NCI-H1092 (cell line): Measurements from ENCODE around the gene NLGN1.

Experiments used
- DNase-seq: peaks from one replicate; lab custom pipeline; 2025; lab: John Stamatoyannopoulos, UW

Gene NLGN1

DNA sequence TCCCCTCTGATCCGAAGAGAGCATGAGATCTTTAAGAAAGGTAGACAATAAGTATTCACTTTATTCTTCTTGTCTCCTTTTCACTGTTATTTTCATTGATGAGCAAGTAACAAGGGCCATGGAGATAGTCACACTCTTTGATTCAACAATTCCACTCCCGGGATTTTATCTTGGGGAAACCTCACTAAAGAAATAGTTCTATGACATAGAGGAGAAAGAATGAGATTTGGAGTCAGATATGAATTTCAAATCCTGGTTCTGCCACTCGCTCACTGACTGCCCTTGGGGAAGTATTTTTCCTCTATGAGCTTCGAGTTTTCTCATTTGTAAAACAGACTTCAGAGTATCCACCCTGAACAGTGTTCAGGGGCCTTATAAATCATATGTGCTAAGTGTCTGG, 514.6 kb downstream of the NLGN1 start:
- DNase-seq = no peak

- DNase-seq = no peak
Measured at GRCh38 chr3:173913397-173913796, 515.9 kb downstream of the NLGN1 start.

- DNase-seq = no peak
Measured at GRCh38 chr3:173913974-173914421, 516.5 kb downstream of the NLGN1 start.

- no peak for DNase-seq
Measured at GRCh38 chr3:173916799-173917198, 519.3 kb downstream of the NLGN1 start.

DNA sequence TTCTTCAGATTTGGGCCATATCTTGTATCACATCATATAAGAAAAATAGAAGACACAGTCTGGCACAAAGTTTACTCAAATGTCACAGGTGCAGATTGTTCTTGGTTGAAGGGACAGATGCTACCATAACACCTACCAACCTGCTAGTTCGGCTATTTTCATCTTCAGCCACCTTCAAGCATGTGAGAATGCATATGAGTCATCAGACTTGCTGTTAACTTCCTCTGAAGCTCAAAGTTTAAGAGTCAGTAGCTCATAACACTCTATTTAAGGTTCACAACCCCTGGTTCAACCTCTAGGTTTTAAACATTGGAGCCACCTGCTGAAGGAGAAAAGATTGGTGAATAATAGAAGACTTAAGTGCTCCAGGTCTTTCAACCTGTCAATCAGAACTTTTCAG, 522.8 kb downstream of the NLGN1 start:
- no peak for DNase-seq

GRCh38 chr3:173921732-173922131, 524.2 kb downstream of the NLGN1 start:
- no peak for DNase-seq

- DNase-seq = no peak
Measured at GRCh38 chr3:173923204-173923603, 525.7 kb downstream of the NLGN1 start.

DNA sequence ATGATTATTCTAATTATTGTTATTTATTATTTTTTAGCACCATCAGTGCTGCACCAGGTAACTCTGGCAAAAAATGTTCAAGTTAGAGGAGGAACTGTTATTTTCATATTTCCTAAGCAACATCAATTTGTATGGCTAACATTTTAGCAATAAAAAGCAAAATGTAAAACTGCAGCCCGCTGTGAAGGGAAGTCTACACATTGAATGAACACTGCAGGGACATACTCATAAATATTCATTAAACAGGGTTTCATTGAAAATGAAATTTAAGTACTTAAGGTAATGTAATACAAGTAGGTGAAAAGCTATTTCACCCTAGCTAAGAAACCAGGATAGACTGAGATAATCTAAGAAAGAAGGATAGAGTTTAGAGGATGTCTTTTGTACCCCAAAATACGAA, 532.7 kb downstream of the NLGN1 start:
- DNase-seq = no peak

- no peak for DNase-seq
Measured at GRCh38 chr3:173932624-173933023, 535.1 kb downstream of the NLGN1 start.

- DNase-seq = no peak
Measured at GRCh38 chr3:173933113-173933512, 535.6 kb downstream of the NLGN1 start.

DNA sequence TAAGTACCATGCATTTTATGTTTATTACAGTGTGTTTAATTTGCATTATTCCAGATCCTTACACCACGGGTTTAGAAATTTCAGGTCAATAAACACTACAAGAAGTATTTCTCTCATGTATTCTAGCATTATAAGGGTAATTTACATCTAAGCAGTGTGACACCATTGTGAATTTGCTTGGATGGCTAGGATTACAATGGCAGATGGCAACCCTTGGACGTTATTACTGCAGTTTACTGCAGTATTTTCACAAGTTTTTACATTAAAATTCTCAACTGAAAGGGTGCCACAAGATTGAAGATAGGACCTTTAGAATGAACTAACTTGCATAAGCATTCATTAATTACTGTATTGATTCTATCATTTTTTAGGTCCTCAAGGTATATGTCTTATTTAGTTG, 538.8 kb downstream of the NLGN1 start:
- DNase-seq = no peak

DNA sequence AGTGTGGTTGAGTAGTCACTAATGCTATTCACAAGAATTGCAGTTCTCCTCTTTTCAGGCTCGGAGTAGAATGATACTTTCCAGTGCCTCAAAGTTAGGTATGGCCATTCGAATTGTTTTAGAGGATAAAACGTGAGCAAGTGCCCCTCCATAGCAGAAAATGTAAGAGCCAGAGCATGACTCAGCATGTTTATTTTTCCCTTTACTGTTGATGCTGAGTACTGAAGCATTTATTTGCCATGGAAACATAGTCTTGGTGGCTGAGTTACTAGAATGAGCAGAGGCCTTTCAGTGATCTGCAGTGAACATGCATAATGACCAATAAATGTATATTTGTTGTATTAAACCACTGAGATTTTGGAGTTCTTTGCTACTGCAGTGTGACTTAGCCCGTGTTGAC, 540.6 kb downstream of the NLGN1 start:
- no peak for DNase-seq

DNA sequence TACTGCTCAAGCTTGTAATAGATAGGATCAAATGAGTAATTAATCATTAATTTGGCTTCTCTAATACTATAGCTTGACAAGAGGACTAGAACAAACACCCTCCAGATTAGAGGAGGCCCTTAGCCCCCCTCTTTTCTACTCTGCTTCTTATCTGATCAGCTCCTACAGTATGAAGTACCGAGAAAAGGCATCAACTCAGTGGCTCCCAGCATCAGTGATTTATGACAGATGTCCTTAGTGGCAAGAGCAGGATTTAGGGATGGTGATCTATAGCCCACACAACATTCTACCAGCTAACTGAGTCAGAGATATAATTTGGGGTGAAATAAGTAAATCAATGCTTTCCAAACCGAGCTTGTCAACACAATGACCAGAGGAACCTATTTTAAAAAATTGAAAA, 541.1 kb downstream of the NLGN1 start:
- no peak for DNase-seq

DNA sequence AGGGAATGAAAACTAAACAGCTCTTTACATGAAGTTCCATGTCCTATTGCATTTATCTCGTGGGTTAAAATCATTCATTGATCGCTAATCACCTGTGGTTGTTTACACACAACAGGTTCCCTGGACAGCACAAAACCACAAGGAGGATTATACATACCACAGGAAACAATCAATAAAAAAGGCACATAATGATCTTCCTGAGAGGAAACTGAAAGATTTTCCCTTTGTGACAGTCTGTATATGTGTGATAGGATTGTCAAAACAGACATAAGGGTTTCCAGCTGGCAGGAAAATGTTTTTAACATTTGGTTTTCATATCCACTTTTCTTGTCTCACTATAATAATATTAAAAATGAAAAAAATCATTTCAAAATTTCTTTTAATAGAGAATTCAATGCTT, 541.8 kb downstream of the NLGN1 start:
- no peak for DNase-seq

DNA sequence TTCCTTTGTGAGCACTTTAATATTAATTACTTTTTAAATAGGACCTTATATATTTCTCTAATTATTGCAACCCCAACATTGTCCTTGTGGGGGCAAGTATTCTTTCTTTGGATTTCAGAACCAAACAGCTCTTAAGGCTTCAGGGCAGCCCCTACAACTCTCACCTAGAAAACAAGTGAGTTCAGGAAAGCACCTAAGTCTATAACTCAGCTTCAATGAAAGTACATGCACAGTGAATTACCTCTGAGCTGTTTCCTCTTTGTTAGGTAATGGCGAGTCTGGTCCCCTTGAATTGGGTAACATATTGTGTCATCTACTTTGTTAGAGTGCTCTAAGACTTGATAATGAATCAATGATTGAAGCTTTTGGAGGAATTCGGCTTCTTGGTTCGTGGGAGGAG, 545.7 kb downstream of the NLGN1 start:
- DNase-seq = no peak

DNA sequence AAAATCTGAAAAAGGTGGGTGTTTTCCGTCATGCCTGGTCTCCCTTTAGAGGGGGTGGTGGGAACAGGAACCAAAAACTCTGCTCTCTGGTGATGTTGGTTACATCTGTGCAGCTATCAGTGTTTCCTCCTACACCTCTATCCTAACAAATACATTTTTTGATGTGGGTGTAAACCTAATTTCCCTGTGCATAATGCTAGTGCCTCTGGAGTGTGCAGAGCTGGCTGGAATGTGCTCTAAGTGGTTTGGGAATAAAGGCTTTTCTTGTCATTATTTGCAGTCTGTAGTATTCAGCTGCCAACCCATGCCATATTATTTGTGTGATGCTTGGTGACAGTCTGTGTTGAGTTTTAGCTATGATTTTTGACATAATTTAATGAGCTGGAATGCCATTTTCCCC, 547.6 kb downstream of the NLGN1 start:
- no peak for DNase-seq

- DNase-seq = no peak
Measured at GRCh38 chr3:173945806-173946205, 548.3 kb downstream of the NLGN1 start.

- DNase-seq = no peak
Measured at GRCh38 chr3:173954647-173955046, 557.1 kb downstream of the NLGN1 start.

DNA sequence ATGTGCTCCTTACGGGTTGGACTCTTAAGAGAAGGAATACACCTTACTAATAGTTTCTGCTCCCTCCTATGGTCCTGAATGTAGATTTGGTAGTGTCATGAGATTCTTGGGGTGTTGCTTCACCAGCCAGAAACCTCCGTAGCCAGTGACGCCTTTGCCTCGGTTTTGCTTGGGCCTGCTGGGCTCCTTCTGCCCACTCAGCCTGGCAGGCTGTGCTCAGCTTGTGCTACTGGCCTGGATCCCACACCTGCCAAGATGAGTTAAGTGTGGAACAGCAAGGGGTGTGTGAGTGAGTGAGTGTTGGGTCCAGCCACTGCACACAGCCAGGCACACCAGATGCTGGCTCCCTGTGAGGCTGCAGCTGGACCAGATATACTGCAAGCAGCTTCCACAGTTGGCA, 560.1 kb downstream of the NLGN1 start:
- no peak for DNase-seq

GRCh38 chr3:173958805-173959204, 561.3 kb downstream of the NLGN1 start:
- no peak for DNase-seq

- DNase-seq = peak; percentile 12
Measured at GRCh38 chr3:173970281-173970680, 572.7 kb downstream of the NLGN1 start.

- DNase-seq = no peak
Measured at GRCh38 chr3:173976281-173976680, 578.7 kb downstream of the NLGN1 start.

GRCh38 chr3:173977747-173978146, 580.2 kb downstream of the NLGN1 start:
- DNase-seq = no peak

DNA sequence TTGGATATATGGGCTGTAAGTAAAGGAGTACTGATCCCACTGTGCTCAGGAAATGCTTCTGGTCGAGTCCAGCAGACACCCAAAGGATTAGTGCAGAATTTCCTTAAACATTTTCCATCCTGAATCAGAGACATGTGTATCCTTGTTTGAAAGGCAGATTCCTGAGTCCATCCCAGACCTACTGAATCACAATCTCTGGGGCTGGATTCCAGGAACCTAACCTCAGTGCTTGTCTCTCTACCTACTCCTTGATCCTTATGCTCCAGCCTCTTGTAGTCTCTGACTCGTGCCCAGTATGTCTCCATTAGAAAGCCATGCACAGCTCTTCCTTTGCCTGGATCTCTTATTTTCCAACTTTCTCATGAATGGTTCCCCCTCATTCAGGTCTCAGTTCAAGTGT, 585.8 kb downstream of the NLGN1 start:
- no peak for DNase-seq

DNA sequence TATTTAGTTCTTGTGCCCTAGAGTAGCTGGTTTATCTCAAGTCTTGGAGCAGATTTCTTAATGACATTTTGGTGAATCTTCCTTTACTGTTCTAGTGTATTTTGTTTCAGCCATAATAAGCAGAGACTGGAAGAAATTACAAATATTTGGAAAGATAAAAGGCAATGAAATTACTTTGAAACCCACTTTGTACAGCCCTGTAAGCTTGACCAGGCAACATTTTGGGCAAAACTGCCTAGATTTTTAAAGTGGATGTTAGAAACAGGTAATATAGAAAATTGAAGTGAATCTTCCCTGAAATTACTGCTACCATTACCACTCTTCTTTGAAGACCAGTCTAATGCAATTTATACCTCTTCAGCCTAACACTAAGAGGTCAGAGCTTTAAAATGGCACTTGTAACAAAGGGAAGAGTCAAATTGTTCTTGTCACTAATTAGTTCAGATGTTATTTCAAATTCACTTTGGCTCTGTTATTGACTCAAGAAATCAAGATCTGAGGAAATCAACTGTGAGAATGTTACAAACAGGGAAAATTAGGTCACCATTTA, 589.4 kb downstream of the NLGN1 start:
- no peak for DNase-seq
